ENCODE data around the gene ERICH6B.

DNA sequence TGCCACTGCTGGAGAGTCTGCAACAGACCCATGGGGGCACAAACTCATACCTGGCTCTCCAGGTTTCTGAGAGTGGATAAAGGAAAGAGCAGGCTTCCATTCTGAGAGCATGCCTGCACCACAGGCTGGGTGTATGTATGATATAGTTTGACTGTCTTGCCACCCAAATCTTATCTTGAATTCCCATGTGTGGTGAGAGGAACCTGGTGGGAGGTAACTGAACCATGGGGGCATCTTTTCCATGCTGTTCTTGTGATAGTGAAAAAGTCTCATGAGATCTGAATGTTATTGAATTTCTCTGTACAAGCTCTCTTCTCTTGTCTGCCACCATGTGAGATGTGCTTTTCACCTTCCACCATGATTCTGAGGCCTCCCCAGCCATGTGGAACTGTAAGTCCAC is 50.2 kb downstream of the ERICH6B start:
- TF ChIP-seq BACH2 (CRISPR knock-in tag; IDR thresholded peaks at IDR 0.05; ENCODE audit: borderline replicate concordance) = no peak
- no peak for TF ChIP-seq ZFP3 (CRISPR knock-in tag; IDR thresholded peaks at IDR 0.05)
- TF ChIP-seq ZFP30 (CRISPR knock-in tag; IDR thresholded peaks at IDR 0.05) = no peak
- no peak for TF ChIP-seq PATZ1 (CRISPR knock-in tag; IDR thresholded peaks at IDR 0.05; ENCODE audit: borderline replicate concordance)

Data from SK-N-SH treated with all-trans-retinoic acid at 6 μM for 48 hours (cell line).